ENCODE data around the gene ZNF525.
A peak's percentile ranks its signal among the peaks of the same experiment; 100 is the strongest.
"Not testable (repeated sequence)": the region's sequence is repeated elsewhere in the genome, so short reads cannot be mapped to it uniquely, and the experiment has no call there.

The ZNF525 gene

DNA sequence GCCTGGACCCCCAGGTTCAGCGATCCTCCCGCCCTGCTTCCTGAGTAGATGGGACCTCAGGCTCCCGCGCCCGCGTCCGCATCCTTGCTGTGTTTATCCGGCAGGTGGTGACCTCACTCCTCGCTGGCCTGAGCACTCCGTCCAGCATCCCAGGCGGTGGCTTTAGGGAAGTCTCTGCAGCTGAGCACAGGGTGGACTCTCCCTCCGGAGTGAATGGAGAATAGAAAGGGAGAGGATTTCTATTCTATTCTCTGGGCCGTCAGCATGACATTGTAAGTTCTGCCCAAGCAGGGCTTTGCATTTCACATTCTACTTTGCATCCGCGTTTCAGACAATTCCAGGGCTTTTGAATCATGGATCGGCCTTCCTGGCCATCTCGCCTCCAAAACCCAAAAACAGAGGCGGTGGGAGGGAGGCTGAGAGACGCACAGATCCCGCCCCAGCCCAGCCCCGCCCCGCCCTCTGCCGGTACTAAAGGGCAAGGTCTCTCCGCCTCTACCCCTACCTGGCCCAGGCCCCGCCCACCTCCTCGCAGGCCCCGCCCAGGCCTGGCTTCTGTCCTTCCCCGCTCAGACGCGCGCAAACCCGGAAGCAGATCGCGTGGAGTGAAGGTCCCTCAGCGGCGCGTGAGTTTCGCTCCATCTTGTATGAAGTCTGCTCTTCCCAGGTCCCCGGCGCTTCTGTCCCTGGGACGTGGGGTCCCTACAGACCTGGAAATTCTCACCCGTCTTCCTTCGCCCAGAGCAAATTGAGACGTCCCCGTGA, at the start of gene ZNF525:
ZNF525 (plus strand) TSS at position 572 of the 765 bp plus-strand sequence. CDS start 6,577 bp downstream, outside the sequence.
- DNase-seq (ENCODE audit: low read depth in 2 of 2) = peak; percentile 92 to 95

GRCh38 chr19:53328967-53329366, 36.5 kb upstream of the ZNF525 start:
- no peak for DNase-seq (ENCODE audit: low read depth in 2 of 2)

GRCh38 chr19:53332484-53332883, 33.0 kb upstream of the ZNF525 start:
- no peak for DNase-seq (ENCODE audit: low read depth in 2 of 2)

GRCh38 chr19:53333066-53333462, 32.4 kb upstream of the ZNF525 start:
- no peak for DNase-seq (ENCODE audit: low read depth in 2 of 2)

- peak; percentile 94 to 97 for DNase-seq (ENCODE audit: low read depth in 2 of 2)
Measured at GRCh38 chr19:53333463-53334449, 31.7 kb upstream of the ZNF525 start, which contains the start of gene ZNF845. ZNF845 (plus strand) TSS chr19:53333749; CDS start chr19:53341308, 7,559 bp downstream.

- DNase-seq (ENCODE audit: low read depth in 2 of 2) = not testable (repeated sequence)
Measured at GRCh38 chr19:53344403-53344802, 21.1 kb upstream of the ZNF525 start.

DNA sequence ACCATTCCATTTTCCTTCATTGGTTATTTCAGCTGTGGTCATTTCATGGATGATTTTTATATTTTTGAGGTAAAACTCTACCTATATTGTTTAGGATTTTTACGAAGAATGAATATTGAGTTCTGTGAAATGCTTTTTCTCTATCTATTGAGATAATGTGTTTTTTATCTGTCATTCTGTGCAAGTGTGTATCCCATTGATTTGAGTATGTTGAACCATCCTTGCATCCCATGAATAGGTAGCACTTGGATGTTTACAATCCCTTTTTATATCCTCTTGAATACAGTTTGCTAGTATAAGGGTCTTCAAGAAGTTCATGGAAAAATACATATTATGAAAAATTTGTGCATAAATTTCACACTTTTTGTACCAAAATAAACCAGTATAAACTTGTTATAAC, 9.8 kb upstream of the ZNF525 start:
- DNase-seq (ENCODE audit: low read depth in 2 of 2) = no peak

GRCh38 chr19:53357821-53358581, 7.5 kb upstream of the ZNF525 start:
- DNase-seq (ENCODE audit: low read depth in 2 of 2) = no peak

DNA sequence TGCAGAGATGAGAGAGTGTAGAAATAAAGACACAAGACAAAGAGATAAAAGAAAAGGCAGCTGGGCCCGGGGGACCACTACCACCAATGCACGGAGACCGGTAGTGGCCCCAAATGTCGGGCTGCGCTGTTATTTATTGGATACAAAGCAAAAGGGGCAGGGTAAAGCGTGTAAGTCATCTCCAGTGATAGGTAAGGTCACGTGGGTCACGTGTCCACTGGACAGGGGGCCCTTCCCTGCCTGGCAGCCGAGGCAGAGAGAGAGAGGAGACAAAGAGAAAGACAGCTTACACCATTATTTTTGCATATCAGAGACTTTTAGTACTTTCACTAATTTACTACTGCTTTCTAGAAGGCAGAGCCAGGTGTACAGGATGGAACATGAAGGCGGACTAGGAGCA, 5.4 kb upstream of the ZNF525 start:
- not testable (repeated sequence) for DNase-seq (ENCODE audit: low read depth in 2 of 2)

DNA sequence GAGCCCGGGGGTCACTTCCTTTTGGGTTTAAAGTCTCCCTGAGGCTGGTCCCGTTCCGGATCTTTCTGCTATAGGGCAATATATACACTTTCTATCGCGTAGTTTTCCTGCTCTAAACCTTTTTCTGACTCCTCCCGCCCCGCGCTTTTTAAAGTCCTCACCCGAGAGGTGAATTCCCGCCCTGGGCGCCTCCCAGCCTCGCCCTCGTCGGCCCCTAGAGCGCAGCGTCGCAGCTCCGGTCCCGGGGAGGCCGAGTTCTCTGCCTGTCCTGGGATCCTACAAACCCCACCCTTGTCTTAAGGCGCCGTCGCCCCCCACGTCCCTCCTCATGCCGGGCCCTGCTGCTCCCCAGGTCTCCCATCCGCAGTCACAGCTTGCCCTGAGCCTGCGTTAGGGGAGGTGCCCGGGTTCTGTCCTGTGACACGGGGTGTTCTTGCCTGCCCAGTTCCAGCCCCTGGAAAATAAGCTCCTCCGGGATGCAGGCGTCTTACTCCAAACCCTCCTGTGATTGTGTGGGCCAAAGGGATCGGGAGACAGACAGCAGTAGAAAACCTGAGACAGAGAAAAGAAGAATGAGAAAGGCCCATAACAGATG, 491 bp downstream of the ZNF525 start:
- DNase-seq (ENCODE audit: low read depth in 2 of 2) = no peak

DNA sequence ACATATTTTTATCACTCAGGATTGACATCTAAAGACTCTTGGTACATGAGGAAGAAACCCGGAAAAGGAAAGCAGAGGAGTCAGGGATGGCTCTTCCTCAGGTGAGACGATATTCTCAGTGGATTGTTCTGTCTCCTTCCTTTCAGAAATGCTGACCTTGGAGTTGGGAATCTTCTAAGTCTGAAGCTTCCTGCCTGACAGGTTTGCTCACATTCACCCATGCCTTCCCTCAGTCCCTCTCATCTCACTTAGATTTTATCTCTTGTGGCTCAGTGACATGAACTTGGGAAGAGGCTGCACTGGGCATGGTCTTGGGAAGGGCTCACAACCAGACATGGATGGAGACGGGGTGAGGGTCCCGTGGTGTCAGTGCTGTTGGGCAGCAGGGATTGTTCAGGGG, 6.7 kb downstream of the ZNF525 start:
- no peak for DNase-seq (ENCODE audit: low read depth in 2 of 2)

DNA sequence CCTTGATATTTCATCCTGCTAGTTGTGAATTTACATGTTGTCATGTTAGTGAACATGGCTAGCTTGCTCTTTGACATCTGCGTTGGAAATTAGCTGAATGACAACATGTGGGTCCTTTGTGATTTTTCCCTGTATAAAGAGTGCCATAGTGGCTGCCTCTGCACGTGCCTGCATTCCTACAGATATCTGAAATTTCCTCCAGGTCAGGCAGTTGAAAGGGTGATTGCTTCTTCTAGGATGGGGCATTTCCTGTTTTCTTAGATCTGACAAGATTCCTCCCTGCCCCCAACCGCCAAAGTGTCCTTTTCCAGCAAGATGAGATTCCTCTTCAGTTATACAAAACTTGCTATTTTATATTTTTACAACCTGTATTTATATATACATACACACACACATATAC, 8.8 kb downstream of the ZNF525 start:
- no peak for DNase-seq (ENCODE audit: low read depth in 2 of 2)

- DNase-seq (ENCODE audit: low read depth in 2 of 2) = no peak
Measured at GRCh38 chr19:53374743-53375142, 9.2 kb downstream of the ZNF525 start.

GRCh38 chr19:53381376-53381775, 15.9 kb downstream of the ZNF525 start:
- no peak for DNase-seq (ENCODE audit: low read depth in 2 of 2)

GRCh38 chr19:53388168-53388567, 22.7 kb downstream of the ZNF525 start:
- DNase-seq (ENCODE audit: low read depth in 2 of 2) = no peak

- no peak for DNase-seq (ENCODE audit: low read depth in 2 of 2)
Measured at GRCh38 chr19:53388904-53389303, 23.4 kb downstream of the ZNF525 start.

DNA sequence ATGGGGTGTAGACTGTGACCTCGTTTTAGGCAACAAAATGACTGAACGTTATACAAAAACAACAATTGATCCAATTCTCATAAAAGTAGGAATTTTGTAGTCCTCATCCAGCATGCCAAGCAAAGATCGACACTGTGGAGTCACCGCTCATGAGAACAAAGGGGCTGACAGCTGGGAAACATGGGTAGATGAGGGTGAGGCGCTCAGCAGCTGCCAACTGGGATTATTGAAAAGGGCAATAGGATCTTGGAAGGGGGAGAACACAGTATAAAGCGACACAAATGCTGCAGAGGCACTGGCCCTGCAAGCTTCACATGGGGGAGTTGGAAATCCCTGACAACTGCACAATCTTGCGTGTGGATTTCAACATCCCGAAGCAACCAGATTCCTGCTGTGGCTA, 24.1 kb downstream of the ZNF525 start:
- DNase-seq (ENCODE audit: low read depth in 2 of 2) = no peak

DNA sequence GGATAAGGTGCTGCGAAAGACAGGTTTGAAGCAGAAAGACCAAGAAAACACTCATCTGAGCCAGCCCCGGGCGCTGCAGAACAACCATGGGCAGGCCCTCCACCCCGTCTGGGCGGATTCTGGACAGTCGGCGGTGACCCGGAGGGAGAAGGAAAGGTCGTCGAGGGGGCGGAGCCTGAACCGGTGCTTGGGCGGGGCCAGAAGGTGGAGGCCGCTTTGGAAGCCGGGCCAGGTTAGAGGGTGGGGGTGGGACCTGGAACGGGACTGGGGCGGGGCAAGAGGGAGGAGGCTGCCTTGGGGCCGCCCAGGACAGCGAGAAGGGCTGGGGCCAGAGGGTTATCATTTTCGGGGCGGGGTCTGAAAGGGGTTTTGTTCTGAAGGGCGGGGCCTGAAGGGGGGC, 24.5 kb downstream of the ZNF525 start:
- no peak for DNase-seq (ENCODE audit: low read depth in 2 of 2)

GRCh38 chr19:53394522-53394973, 29.0 kb downstream of the ZNF525 start:
- DNase-seq (ENCODE audit: low read depth in 2 of 2) = no peak

DNA sequence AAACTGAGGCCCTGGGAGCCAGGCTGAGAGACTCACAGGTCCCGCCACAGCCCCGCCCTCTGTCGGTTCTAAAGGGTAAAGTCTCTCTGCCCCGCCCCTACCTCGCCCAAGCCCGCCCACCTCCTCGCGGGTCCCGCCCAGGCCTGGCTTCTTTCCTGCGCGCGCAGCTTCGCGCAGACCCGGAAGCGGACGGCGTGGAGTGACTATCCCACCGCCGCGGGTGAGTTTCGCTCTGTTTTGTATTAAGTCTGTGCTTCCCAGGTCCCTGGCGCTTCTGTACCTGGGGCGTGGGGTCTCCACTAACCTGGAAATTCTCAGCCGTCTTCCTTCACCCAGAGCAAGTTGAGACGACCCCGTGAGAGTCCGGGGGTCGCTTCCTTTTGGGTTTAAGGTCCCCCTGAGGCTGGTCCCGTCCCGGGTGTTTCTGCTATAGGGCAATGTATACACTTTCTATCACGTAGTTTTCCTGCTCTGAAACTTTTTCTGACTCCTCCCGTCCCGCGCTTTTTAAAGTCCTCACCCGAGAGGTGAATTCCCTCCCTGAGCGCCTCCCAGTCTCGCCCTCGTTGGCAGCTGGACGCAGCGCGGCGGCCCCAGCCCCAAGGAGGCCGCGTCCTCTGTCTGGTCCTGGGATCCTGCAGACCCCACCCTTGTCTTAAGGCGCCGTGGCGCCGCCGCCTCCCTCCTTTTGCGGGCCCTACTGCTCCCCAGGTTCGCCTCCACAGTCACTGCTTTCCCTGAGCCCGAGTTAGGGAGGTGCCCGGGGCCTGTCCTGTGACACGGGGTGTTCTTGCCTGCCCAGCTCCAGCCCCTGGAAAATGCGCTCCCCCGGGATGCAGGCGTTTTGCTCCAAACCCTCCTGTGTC, 29.7 kb downstream of the ZNF525 start, which contains the start of gene ZNF765:
ZNF765 (plus strand) TSS at position 176 of the 866 bp plus-strand sequence. CDS start 2,867 bp downstream, outside the sequence.
- peak; percentile 96 to 98 for DNase-seq (ENCODE audit: low read depth in 2 of 2)
